ENCODE data around the gene MRM1. TPM values are rescaled to one million over a fixed set of nuclear protein-coding genes. Genes with fewer than 3 reads are reported as not detected.

Gene MRM1
- total RNA-seq, 1 donor: 14.8 TPM

DNA sequence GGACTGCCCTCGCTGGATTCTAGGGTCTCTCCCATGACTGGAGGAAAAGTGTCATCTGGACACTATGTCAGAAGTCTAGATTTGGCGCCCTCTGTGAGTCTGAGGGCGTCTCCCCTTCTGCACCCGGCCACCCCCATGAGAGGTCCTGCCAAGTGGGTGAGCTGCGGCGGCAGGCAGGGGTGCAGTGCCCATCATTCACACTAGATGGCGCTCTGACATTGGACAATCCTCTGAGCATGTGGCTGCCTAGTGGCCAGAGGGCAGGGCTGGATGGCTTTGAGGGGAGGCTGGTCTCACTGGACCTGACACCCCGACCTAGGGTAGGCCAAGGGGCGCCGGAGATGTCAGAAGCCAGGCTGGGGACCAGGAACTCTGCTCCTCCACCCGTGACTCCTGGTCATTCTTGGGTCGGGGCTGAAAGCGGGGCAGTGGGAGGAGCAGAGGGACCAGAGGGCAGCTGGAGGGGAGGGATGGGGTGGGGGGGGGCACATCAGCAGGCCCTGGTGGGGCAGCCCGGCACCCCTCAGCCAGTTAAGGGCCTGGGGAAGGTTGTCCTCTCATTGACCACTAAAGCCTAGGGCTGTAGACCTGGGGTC is 28.0 kb downstream of the MRM1 start:
- DNase-seq (ENCODE audit: low read depth in 2 of 3, low spot score in 2 of 3): peak; percentile 58 to 81 (median 59)

DNA sequence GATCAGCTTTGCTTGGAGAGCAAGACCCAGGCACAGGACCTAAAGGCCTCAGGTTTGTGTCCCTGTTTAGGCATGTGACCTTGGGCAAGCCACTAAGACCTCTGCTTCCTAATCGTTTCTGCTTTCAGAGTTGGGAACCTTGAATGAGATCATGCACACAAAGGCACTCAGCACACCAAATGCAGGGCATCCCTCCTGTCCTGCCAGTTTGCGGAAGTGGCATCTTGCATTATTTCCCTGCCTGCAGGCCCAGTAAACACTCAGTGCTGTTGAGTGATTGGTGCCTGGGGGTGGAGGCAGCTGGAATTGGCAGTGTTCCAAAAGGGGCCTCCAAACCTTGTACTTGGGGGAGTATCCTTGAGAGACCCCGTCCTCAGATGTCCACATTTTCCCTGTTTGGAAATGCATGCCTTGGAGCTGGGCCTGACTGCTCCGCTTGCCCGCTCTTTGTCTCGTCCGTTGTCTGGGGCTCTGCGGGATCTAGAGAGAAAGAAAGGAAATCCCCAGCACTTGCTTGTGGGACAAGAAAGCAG is 28.7 kb downstream of the MRM1 start:
- no peak for DNase-seq (ENCODE audit: low read depth in 2 of 3, low spot score in 2 of 3)

DNA sequence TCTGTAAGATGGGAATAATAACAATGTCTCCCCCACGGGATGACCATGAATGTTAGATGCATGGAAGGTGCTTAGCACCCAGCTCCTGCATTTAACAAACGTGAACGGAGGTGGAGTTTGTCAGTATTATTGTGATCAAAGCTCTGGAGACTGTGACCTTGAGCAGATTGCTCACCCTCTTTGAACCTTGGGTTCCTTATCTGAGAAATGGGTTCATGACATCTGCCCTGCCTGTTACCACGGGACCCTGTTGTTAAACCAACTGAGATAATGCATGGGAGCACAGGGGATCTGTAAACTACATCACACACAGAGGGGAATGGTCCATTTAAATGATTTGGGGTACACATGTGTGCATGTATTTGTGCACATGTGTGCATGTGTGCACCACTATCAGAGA is 29.6 kb downstream of the MRM1 start:
- DNase-seq (ENCODE audit: low read depth in 2 of 3, low spot score in 2 of 3): no peak

DNA sequence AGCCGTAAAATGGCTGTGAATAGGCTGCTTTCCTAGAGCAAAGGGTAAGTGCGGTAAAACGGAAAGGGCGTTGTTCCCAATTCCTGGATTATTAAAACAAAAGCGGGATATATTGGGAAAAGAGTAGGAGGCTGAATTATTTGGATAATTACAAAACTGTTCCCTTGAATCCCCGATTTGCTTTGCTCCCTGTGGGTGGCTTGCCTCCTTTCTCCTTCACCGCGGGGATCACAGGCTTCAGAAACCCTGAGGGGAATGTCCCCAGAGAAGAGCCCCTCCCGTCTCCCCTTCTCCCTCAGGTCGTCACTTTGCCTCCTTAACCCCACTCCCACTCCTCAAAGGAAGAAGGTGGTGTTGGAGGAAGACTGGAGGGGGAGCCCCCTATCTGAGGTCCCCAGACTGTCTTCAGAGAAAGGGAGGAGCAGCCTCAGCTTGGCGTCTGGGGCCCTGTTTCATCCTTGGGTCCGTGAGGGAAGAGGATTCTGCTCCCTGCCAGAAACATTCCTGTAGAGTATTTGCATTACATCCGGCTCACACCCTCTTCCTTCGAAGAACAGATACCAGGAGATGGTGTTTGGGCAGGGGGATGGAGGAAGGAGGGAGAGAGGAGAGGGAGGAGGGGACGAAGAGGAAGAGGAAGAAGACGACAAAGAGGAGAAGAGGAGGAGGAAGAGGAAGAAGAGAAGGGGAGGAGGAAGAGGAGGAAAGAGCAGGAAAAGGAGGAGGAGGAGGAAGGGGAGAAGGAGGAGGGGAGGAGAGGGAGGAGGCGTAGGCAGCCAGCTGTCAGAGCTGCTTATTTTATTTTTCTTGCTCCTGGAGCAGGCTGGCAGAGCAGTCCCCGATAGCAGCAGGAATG is 31.8 kb downstream of the MRM1 start:
- DNase-seq (ENCODE audit: low read depth in 2 of 3, low spot score in 2 of 3): no peak

DNA sequence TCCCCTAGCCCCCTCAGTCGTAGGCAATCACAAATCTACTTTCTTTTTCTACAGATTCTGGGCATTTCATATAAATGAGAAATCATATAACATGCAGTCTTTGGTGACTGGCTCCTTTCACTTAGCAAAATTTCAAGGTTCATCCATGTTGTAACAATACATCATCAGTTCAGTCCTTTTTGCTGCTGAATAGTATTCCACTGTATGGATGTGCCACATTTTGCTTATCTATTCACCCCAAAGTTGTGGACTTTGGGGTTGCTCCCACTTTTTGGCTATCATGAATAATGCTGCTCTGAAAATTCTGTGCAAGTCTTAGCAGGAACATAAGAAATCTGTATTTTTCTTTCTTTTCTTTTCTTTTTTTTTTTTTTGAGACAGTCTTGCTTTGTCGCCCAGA is 39.0 kb downstream of the MRM1 start:
- DNase-seq (ENCODE audit: low read depth in 2 of 3, low spot score in 2 of 3): no peak

DNA sequence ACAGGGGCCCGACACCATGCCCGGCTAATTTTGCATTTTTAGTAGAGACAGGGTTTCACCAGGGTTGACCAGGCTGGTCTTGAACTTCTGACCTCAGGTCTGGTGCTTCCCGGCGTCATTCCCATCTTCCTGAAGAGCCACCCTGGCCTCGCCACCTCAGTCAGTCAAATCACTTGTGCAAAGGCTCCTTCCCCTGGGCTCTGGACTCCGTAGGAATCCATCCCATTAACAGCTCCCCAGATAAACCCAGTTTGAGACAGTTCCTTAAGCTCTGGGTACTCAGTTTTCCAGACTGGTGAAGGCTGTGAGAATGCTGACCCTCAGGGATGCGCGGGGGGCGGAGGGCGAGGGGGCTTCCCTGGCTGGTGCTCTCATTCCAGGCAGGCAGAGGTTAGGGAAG is 39.5 kb downstream of the MRM1 start:
- no peak for DNase-seq (ENCODE audit: low read depth in 2 of 3, low spot score in 2 of 3)

DNA sequence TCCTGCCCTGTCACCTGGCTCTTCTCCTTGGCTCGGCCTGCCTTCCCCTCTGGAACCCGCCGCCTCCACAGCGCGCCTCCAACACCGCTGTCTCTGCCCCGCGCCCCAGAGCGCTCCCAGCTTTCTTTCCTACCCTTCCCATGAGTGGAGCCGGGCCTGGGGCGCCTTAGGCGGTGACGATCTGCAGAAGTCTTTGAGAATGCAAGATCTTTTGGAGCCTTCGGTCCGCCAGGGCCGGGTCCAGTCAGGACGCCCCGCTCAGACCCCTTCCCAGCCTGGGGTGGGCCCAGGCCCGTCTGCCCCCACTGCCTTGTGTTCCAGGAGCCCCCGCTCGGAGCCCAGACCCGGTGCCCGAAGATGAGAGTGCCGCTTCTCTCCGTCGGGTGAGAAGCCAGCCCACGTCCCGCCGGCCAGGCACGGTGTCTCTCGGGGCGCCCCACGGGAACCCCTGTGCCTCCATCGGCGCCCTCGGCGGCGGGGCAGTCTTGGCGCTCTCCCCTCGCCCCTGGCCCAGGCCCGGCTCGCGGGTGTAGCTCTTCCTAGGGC is 40.0 kb downstream of the MRM1 start:
- DNase-seq (ENCODE audit: low read depth in 2 of 3, low spot score in 2 of 3): no peak

DNA sequence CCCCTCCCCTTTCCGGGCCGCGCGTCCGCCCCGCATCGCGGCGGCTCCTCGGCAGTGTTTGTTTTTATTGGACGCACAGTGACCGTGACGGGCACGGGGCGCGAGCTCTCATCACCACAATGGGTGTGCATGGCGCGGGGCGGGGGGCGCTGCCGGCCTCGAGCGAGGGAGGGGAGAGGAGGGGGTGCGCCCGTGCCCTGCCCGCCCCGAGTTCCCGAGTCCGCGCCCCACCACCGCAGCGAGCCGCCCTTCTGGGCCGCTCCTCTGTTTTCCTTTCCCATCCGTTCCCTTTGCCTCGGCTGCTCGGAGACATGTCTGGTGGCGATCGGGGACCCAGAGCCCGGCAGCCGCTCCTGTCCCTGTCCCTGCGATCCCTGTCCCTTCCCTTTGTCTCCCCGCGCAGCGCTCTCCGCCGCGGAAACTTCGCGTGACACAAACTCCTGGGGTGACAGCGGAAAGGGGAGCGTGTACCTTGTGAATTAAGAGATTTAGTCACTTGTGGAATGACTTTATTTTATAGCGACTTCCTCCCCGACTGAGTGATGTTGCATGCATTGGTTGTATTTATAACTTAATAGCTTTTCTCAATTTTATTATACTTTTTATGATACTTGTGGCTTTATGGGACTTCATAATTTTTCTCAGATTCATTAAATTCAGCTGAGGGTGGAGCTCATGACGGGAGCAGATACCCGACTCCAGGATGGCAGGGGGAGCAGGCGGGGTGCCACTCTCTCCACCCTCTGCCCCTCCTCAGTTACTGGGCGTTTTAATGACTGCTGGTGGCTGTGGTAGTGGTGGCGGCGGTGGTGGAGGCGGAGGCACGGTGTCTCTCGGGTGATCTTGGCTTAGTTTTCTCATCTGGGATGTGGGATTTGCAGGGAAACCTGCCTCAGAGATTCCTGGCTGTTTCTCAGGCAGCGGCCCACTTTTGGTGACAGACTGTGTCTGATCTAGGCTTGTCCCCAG is 40.8 kb downstream of the MRM1 start:
- DNase-seq (ENCODE audit: low read depth in 2 of 3, low spot score in 2 of 3): peak in 1 of 3 donors; percentile 15

DNA sequence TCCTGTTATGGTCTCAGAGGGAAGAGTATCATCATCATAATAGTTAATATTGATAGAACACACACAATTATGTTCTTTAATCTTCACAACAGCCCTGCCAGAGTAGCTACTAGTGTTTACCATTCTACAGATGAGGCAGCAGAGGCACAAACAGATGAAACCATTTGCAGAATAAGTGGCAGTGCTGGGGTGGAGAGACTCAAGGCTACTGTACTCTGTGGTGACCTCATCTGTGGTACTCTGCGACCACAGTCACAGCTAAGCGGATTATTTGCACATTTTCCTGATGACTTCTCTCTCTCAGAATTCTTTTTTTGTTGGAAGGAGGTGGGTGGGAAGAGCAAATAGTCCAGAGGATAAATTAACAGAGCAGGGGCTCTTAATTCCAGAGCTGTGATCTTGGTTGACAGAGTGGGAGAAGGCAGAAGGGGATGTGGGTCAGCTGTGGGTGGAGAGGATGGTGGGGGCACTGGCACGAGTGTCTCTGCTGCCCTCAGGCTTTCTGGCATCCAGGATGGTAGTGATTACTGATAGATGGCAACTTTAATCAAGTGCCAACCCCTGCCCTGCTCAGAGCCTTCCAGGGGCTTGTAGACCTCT is 41.8 kb downstream of the MRM1 start:
- DNase-seq (ENCODE audit: low read depth in 2 of 3, low spot score in 2 of 3): no peak

DNA sequence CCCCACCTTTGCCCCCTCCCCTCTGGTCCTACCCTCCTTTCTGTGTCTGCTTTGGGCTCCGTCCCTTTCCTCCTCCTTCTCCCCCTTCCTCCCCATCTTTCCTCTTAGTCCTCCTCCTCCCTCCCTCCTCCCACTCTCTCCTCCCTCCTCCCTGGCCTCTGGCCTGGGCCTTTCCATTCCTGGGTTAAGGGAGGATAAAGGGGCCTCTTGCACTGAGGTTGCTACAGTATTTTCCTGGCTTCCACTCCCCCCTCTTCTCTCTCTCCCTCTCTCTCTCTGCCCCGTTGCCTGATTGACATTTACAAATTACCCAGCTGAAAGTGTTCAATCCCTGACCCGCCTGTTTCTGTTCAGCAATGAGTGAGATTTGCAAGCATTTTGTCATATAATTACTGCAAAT is 44.0 kb downstream of the MRM1 start:
- DNase-seq (ENCODE audit: low read depth in 2 of 3, low spot score in 2 of 3): no peak

DNA sequence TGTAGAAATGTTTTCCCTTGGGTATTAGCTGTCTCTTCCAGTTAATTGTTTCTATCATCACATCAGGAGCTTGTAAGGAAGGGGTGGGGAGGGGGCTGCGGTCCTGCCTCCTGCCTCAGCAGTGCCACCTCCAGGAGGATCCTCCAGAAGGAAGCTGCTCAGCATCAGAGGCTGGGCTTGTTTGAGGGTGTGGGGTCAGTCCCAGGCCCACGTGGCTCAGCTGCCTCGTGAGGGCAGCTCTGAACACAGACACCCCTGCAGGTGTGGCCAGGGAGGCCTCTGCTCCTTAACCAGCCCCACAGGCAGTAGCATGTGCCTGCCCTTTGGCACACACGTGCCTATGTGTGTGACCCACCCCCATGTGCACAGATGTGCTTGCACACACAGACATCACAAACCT is 46.3 kb downstream of the MRM1 start:
- DNase-seq (ENCODE audit: low read depth in 2 of 3, low spot score in 2 of 3): no peak

DNA sequence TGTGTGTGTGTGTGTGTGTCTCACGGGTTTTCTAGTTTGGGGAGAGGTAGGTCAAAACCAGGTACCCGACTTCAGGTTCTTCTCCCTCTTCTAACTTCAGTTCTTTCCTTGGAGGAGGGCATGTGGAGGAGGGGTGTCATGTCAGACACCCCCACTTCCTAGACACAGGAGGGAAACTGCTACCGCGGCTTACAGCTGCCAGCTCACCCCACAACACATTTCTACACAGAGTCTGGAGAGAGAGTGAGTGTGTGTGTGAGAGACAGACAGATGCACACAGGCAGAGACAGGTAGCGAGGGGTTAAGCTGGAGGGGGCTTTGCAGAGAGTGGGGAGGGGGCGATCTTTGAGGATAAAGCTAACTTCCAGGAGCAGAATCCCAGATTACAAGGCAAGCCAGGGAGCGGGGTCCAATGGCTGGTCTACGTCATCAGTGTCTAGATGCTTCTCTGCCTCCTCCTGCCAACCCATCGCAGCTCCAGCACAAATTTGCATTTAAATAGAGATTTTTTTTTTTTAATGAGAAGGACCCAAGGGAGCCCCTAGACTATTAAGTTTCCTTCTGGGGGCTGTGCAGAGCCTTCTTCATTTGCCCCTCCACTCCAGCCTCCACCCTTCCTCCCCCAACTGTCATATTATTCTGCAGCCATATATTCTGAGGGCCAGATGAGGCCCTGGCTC is 48.9 kb downstream of the MRM1 start:
- DNase-seq (ENCODE audit: low read depth in 2 of 3, low spot score in 2 of 3): no peak

DNA sequence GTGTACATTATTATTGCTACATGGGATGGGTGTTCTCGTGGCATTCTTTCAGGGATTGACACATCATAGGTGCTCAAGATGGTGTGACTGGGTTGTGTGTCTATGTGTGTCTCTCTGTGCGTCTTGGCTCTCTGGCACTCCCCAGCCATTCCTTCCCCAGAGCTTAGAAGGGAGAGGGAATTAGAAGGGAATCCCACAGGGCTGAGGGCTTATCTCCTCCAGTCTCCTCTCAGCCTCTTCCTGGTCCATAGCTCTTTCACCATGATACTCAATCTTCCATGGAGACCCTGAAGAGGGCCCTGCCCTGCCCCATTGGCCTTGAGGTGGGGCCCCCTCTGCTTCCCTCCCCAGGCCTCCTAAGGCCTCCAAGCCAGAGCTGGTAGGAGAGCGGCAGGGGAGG is 52.0 kb downstream of the MRM1 start:
- DNase-seq (ENCODE audit: low read depth in 2 of 3, low spot score in 2 of 3): no peak

DNA sequence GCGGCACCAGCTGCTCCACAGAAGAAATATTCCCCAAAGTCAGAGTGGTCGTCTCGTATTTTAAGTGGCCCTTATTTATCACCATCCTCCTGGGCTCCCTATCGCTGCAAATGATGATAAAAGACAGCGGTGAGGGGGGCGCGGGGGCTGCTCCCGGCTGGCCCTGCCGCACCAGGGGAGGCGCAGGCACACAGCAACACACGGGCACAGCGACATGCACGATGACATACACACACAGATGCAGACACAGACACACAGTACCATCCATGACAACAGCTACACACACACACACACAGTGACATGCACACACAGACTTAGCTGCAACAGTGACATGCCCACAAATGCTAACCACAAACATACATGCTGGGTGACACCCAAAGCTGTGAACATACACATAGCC is 52.5 kb downstream of the MRM1 start:
- DNase-seq (ENCODE audit: low read depth in 2 of 3, low spot score in 2 of 3): no peak

DNA sequence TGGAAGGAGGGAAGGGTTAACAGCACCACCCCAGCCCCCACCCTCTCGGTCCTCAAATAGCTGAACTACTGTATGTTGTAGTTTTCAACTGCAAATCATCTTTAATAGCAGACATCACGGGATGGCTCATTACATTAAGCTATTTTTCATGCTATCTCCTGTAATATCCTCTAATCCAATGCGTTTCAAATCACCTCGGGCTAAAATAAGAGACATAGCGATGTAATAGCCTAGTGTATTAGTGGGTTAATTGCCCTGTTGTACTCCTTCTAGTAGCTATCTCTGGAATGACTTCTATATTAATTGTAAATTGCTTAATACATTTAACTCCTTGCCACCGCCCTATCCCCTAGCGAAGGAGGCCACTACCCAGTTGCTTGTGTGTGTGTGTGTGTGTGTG is 54.3 kb downstream of the MRM1 start:
- DNase-seq (ENCODE audit: low read depth in 2 of 3, low spot score in 2 of 3): no peak

DNA sequence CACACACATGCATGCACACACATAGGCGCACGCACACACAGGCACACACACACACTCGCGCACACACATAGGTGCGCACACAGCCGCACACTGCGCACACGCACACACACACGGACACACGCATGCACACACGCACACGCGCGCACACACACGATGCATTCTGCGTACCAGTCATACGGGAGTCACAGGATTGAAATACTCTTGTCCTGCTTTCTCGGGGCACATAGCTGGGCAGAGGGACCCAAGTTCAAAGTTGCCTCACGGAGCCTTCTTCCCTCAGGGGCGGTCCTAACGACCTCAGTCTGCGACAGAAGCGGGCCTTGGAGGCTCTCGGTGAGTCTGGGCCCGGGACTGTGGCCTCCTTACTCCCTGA is 56.0 kb downstream of the MRM1 start:
- peak in 1 of 3 donors; percentile 25 for DNase-seq (ENCODE audit: low read depth in 2 of 3, low spot score in 2 of 3)

DNA sequence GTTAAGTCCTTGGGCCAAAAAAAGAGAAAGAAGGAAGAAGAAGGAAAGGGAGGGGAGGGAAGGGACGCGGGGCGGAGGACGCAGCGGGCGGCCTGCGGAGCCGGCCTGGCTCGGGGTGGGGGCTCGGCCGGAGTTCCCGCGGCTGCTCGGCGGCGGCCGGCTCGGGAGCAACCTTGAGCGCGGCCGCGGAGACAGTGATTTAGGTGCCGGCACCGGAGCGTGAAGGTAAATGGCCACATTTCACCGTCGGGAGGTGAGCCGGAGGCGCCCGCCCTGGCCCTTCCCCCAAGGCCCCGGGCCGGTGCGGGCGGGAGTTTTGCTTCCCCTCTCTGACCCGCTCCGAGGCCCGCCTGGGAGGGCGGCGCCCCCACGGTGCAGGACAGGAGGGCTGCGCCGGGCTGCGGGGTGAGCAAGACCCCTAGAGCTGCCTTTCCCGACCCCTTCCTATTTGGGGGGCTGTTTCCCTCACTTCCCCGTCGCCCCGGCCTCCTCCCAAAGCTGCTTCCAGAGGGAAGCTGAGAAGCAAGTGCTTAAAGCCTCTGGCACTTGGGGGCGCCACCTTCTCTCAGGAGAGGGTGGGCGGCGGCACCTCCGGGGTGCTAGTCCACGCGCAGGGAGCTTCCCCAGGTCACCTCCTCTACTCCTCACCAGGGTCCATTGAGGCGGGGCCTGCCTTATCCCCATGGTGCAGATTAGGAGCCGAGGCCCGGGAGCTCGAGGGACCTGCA is 56.5 kb downstream of the MRM1 start:
- peak in 1 of 3 donors; percentile 14 for DNase-seq (ENCODE audit: low read depth in 2 of 3, low spot score in 2 of 3)
